GM10847 (cell line): ENCODE data around the gene CYP46A1.

ENCODE experiments used
- POLR2A ChIP-seq: IDR thresholded peaks from 2 replicates; pipeline ENCODE4 v1.6.1; 2011; ENCODE audit not compliant: insufficient read length; ENCODE audit errors: extremely low read depth

CYP46A1 gene

DNA sequence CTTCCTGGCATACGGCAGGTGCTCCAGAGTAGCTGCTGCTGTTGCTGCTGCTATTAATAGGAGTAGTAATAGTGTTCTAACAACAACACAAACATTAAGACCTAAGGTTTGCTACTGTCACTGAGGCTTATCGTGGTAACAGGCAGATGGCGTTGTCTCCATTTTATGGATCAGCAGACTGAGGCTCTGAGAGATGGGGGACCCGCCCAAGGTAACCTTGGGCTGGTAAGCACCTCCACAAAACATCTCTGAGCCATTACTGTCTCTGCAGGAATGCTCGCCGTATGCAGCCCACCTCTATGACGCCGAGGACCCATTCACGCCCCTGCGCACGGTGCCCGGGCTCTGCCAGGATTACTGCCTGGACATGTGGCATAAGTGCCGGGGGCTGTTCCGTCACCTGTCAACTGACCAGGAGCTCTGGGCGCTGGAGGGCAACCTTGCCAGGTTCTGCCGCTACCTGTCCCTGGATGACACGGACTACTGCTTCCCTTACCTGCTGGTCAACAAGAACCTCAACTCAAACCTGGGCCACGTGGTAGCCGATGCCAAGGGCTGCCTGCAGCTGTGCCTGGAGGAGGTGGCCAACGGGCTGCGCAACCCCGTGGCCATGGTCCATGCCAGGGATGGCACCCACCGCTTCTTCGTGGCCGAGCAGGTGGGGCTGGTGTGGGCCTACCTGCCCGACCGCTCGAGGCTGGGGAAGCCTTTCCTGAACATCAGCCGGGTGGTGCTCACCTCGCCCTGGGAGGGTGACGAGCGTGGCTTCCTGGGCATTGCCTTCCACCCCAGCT lies 31.9 kb upstream of the CYP46A1 start:
- no peak for TF ChIP-seq POLR2A

DNA sequence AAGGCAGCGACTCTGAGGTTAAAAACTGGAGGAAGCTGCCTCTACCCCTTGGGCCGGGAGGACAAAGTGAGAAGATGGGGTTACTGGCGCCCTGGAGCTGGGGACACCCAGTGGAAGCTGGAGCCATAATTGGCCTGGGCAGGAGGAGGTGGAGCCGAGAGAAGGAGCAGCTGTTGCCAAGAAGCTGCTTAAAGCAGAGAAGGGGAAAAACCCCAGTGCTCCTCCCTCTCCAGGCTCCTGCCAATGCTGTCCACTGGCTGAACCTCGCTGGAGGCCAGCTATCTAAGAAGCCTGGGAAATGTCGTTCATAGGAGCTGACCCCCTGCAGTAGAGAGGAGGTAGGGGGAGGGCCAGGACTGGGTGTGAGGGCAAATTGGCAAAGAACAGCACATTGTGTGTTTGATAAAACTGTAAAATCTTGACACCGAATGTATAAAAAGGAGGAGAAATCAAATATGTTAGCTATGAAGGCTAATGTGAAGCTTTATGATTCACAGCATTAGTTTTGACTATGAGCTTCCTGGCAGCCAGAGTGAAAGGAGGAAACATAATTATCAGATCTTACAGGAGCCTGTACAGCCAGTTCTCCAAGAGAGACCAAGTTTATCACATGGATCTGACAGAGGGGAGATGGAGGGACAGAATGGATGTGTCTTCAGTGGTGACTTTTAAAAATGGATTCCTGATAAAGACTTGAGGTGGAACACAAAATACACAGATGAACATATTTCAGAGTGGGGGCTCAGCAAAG lies 29.7 kb upstream of the CYP46A1 start:
- no peak for TF ChIP-seq POLR2A

DNA sequence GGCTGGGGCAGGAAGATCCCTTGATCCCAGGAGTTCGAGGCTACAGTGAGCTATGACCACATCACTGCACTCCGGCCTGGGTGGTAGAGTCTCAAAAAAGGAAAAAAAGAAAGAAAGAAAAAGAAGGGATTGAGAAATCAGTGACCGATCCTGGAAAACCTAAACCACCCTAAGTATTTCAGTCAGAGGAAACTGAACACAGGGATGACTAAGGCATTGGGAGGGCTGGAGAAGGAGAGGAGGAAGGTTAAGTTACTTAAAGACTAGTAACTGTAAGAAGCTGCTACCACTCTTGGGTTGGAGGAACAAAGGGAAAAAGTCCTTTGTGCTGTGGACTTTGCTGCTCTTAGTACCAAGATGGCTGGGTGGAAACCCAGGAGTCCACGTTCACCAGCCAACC lies 28.6 kb upstream of the CYP46A1 start:
- TF ChIP-seq POLR2A, result no peak

GRCh38 chr14:99656171-99656570 lies 27.9 kb upstream of the CYP46A1 start:
- no peak for TF ChIP-seq POLR2A

GRCh38 chr14:99657645-99658155 lies 26.4 kb upstream of the CYP46A1 start:
- TF ChIP-seq POLR2A, result no peak

DNA sequence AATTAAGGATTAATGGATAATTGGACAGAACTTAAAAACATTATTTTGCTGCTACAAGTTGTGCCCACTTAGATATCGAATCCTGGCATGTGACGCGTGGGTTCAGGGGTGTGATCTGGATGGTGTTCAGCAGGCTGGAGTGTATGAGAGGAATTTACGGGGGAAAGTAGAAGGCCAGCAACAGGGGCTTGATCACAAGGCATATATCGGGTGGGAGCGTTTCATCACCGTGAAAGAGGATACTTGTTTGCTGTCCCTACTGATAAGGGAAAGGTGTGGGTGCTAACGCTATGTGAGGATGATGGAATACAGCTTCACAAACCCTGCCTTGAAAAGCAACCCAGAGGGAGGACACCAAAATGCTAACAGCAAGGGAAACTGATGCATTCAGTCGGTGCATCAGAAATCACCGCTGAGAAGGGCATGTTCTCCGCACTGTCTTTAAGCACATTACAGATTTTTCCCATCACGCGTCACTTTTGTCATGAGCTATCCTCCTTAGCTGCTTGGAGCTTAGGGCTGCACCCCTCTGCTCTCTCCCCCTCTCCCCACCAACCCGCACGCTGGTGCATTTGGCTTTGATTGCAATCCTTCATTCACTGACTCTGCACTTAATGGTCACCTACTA lies 25.8 kb upstream of the CYP46A1 start:
- TF ChIP-seq POLR2A, result no peak

DNA sequence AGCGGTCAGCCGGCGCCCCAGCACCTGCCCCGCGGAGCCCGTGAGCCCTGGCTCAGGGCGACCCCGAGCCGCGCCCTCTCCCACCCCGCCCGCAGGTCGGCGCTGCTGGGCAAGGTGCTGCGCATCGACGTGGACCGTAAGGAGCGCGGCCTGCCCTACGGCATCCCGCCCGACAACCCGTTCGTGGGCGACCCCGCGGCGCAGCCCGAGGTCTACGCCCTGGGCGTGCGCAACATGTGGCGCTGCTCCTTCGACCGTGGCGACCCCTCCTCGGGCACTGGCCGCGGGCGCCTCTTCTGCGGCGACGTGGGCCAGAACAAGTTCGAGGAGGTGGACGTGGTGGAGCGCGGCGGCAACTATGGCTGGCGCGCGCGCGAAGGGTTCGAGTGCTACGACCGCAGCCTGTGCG lies 24.8 kb upstream of the CYP46A1 start:
- TF ChIP-seq POLR2A, result no peak

DNA sequence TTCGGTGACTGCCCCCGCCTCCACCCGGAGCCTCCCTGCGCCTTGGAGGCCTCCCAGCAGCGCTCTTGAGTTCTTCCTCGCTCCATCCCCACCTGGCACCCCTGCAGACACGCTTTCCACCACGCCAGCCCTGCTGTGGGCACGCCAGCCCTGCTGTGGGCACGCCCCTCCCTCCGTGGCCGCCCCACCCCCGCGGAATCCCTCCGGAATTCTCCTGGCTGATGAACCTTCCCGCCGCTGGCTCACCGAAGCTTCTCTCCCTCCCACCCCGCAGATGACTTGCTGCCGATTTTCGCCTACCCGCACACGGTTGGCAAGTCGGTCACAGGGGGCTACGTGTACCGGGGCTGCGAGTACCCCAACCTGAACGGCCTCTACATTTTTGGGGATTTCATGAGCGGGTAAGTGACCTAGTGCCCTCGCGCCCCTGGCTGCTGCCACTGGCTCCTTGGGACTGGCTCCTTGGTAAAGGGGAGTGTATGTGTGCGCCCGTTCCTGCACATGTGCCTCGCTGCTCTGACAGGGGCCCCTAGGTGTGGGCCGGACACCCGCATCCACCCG lies 24.0 kb upstream of the CYP46A1 start:
- TF ChIP-seq POLR2A, result no peak

GRCh38 chr14:99660794-99661193 lies 23.3 kb upstream of the CYP46A1 start:
- TF ChIP-seq POLR2A, result no peak

DNA sequence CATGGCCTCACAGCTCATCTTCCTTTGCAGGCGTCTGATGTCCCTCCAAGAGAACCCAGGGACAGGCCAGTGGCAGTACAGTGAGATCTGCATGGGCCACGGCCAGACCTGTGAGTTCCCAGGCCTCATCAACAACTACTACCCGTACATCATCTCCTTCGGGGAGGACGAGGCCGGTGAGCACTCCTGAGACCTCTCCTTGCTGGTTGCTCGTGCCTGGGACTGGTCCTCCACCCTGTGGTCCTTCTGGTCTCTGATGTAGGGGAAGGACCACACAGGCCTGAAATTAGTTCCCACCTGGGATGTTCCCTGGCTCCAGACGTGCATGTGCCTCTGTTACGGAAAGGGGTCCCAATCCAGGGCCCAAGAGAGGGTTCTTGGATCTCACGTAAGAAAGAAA lies 21.3 kb upstream of the CYP46A1 start:
- TF ChIP-seq POLR2A, result no peak

GRCh38 chr14:99663386-99664057 lies 20.6 kb upstream of the CYP46A1 start:
- no peak for TF ChIP-seq POLR2A

GRCh38 chr14:99664058-99664936 lies 19.8 kb upstream of the CYP46A1 start:
- no peak for TF ChIP-seq POLR2A

GRCh38 chr14:99664937-99665273 lies 19.2 kb upstream of the CYP46A1 start:
- no peak for TF ChIP-seq POLR2A

- no peak for TF ChIP-seq POLR2A
These were observed 17.6 kb upstream of the CYP46A1 start for GRCh38 chr14:99666533-99666932.

- no peak for TF ChIP-seq POLR2A
These were observed 17.1 kb upstream of the CYP46A1 start for GRCh38 chr14:99667045-99667444.

DNA sequence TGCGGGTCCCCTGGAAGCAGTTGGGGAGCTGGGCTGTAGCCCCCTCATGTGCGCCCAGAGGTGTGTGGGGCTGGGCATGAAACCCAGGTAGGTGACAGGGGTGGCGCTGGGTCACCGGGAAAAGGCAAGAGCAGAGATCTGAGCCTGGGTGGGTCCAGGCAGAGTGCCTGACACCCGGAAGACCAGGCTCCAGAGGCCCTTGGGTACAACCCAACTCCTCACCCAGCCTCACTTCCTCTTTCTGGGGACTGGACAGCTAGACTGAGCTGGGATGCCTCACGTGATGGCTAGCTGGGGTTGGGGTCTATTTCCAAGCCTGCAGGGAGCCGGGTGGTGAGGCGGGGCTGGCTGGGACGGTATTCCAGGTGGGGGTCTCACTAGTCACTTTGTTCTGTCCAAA lies 16.3 kb upstream of the CYP46A1 start:
- no peak for TF ChIP-seq POLR2A
